PC-3 (cell line): ENCODE results near the gene FBXW10. TPM values are rescaled to one million over a fixed set of nuclear protein-coding genes. Genes with fewer than 3 reads are reported as not detected.
"Not testable (repeated sequence)": the region's sequence is repeated elsewhere in the genome, so short reads cannot be mapped to it uniquely, and the experiment has no call there.

ENCODE experiments used
- ATAC-seq: fragments of 200-7000 bp; cut with Tn5 transposase; 2 replicates; pipeline ENCODE4 v1.9.1; 2020; ENCODE audit warnings: mild to moderate bottlenecking, moderate library complexity
- BruUV-seq: library from RNA; stranded (reverse); fragments of 400-500 nt; replicated peaks from 2 replicates; lab custom pipeline; 2021; lab: Mats Ljungman, UMichigan
- CTCF ChIA-PET: fragments of 300-600 bp; sonication (Branson Sonifier 250); formaldehyde crosslinking; loops from one replicate; lab custom pipeline; 2022; ENCODE audit warnings: antibody characterized with exemption; lab: Charles Lee
- POLR2A ChIA-PET: fragments of 300-600 bp; sonication (Branson Sonifier 250); formaldehyde crosslinking; loops from one replicate; lab custom pipeline; 2022; ENCODE audit warnings: antibody characterized with exemption; ENCODE audit not compliant: unreplicated experiment; lab: Charles Lee
- DNase-seq: peaks from one replicate; pipeline ENCODE4 v3.0.0-alpha.2; 2015
- H2AFZ ChIP-seq: fragments of 300-600 bp; sonication (generic); 2 replicates; pipeline ENCODE4 v1.6.0; 2016; ENCODE audit warnings: antibody characterized with exemption, low read length
- H3F3A ChIP-seq: fragments of 300-600 bp; sonication (generic); one replicate; pipeline ENCODE4 v1.6.0; 2017; ENCODE audit warnings: antibody characterized with exemption, low read length, control low read depth, mild to moderate bottlenecking; ENCODE audit not compliant: unreplicated experiment
- H3K27ac ChIP-seq: fragments of 300-600 bp; sonication (generic); 2 replicates; pipeline ENCODE4 v1.5.1; 2016; ENCODE audit warnings: mild to moderate bottlenecking, low read length
- H3K27me3 ChIP-seq: fragments of 300-600 bp; sonication (generic); 2 replicates; pipeline ENCODE4 v1.6.1; 2016; ENCODE audit warnings: low read length, mixed read lengths
- H3K36me3 ChIP-seq: fragments of 300-600 bp; sonication (generic); 2 replicates; pipeline ENCODE4 v1.6.1; 2016; ENCODE audit warnings: low read depth, mixed run types, low read length, mixed read lengths
- H3K4me1 ChIP-seq: fragments of 300-600 bp; sonication (generic); 2 replicates; pipeline ENCODE4 v1.5.1; 2016; ENCODE audit warnings: low read length; ENCODE audit not compliant: insufficient read depth
- H3K4me2 ChIP-seq: fragments of 300-600 bp; sonication (generic); 2 replicates; pipeline ENCODE4 v1.6.0; 2016; ENCODE audit warnings: low read length
- H3K4me3 ChIP-seq: fragments of 300-600 bp; sonication (generic); 2 replicates; pipeline ENCODE4 v1.5.1; 2016; ENCODE audit warnings: mild to moderate bottlenecking, low read length, mixed read lengths
- H3K79me2 ChIP-seq: fragments of 300-600 bp; sonication (generic); 2 replicates; pipeline ENCODE4 v1.6.1; 2017; ENCODE audit warnings: low read length, mixed read lengths
- H3K9ac ChIP-seq: fragments of 300-600 bp; sonication (generic); 2 replicates; pipeline ENCODE4 v1.6.0; 2016; ENCODE audit warnings: mild to moderate bottlenecking, low read length
- H3K9me2 ChIP-seq: fragments of 300-600 bp; sonication (generic); replicated peaks from 2 replicates; pipeline ENCODE4 v1.6.1; 2016; ENCODE audit warnings: mixed run types, low read length, mixed read lengths
- H3K9me3 ChIP-seq: fragments of 300-600 bp; sonication (generic); 2 replicates; pipeline ENCODE4 v1.6.1; 2016; ENCODE audit warnings: low read length, mixed read lengths
- H4K20me1 ChIP-seq: fragments of 300-600 bp; sonication (generic); 2 replicates; pipeline ENCODE4 v1.6.1; 2016; ENCODE audit warnings: low read length, mixed read lengths
- intact Hi-C: fragments of 100-400 bp; cut with micrococcal nuclease; formaldehyde crosslinking; loops from 2 replicates; pipeline ENCODE4 v1.9.0; 2023
- total RNA-seq: library from RNA; depleted of rRNA; stranded (reverse); fragments of >200 nt; gene quantifications from 2 replicates; pipeline ENCODE4 v1.2.3, GENCODE V29; 2014
- TF ChIP-seq, protein P1 (sequence below): fragments of 300-600 bp; sonication (generic); conservative IDR thresholded peaks from 2 replicates; pipeline ENCODE4 v1.5.1; 2017; ENCODE audit warnings: antibody characterized with exemption, low read depth, mild to moderate bottlenecking, low read length

The FBXW10 gene
- total RNA-seq, 1 experiment from 2014 or later = 0.15 TPM

DNA sequence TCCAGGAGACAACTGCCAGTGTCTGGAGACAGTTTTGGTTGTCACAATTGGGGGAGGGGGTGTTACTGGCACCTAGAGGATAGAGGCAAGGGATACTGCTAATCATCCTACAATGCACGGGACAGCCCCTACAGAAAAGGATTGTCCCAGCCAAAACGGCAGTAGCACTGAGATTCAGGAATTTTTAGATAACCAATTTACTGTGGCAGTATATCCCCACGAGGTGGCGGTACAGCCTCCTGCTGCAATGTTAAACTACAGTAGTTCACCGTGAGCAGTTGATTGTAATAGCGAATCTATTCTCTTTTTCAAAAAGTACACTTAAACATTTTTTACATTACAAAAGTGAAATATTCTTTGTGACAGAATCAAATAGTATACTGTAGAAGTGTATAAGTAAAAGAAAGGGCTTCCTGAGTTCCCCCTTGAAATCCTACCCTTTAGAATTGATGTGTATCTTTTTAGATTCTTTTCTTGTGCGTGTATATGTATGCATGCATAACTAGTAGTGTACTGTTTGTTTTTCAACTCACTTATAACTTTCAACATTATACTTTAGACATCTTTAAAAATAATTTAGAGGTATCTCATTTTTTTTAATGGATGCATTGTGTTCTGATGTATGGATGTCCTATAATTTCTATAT, 31.4 kb upstream of the FBXW10 start:
- ATAC-seq = peak; percentile 70

DNA sequence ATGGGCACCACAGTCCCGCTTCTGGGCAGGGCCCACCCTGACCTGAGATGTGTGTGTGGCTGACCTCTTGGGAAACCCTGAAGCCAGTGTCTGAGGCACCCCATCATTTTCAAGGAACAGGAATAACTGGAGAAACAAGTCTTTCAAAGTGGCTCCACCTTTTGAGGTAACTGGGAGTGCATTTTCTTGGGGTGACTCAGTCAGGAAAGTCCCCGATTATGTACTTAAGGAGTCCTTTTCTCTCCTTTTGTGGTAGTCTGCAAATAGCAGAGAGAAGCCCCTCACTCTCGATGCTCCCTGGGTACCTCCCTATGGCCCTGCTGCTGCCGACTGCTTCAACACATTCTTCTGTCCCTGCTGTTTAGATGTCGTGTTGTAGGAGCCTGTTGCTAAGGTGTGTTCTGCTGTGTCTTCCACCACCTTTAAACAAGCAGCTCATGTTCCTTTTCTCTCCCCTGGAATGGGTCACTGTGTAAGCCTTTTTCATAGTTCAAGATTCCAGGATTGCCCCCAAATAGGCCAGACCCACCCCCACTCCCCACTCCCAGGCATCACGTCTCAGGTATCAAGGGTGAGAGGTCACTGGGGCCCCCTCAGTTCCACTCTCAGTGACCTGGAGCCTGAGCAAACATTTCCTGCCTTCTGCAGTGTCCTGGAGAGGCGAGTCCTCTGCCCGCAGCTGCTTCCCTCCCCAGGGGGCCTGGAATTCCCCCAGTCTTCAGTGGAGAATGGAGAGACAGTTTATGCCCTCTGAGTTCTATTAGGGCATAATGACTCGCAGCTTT, 25.0 kb upstream of the FBXW10 start:
- CTCF ChIA-PET = interaction anchor here (0.6 kb wide), 1 partner anchor 198 kb away, joined by 10 read pairs; no protein-coding TSS in a partner anchor
- intact Hi-C loops, H3K27me3 ChIP-seq, H3K4me3 ChIP-seq, H3K9me3 ChIP-seq, H3F3A ChIP-seq, H4K20me1 ChIP-seq, H3K9me2 ChIP-seq, H3K79me2 ChIP-seq, H3K36me3 ChIP-seq, POLR2A ChIA-PET, BruUV-seq: not testable (repeated sequence)
- Histone ChIP-seq H2AFZ (0 out of 2 replicates have a peak overlapping the region, but pooled peaks have one; percentile 12), H3K9ac (peak overlapping the region; percentile 26), H3K27ac (peak overlapping the region; percentile 76), H3K4me1 (peaks cover 20% of the 10 kb centered on the region), H3K4me2 (peak overlapping the region; percentile 39)
- peak; percentile 69 for DNase-seq
- ATAC-seq = peak; percentile 59

More for the DNA sequence above, 31.4 kb upstream of the FBXW10 start:
- H3K36me3 ChIP-seq, H3K79me2 ChIP-seq, POLR2A ChIA-PET, H3K9me3 ChIP-seq, H3K4me2 ChIP-seq, BruUV-seq, H3K9me2 ChIP-seq, H3K4me3 ChIP-seq, CTCF ChIA-PET, intact Hi-C loops, H3F3A ChIP-seq, H3K4me1 ChIP-seq, H3K27me3 ChIP-seq, H4K20me1 ChIP-seq, H3K9ac ChIP-seq, H2AFZ ChIP-seq, H3K27ac ChIP-seq: not testable (repeated sequence)
- TF ChIP-seq, protein P1, sequence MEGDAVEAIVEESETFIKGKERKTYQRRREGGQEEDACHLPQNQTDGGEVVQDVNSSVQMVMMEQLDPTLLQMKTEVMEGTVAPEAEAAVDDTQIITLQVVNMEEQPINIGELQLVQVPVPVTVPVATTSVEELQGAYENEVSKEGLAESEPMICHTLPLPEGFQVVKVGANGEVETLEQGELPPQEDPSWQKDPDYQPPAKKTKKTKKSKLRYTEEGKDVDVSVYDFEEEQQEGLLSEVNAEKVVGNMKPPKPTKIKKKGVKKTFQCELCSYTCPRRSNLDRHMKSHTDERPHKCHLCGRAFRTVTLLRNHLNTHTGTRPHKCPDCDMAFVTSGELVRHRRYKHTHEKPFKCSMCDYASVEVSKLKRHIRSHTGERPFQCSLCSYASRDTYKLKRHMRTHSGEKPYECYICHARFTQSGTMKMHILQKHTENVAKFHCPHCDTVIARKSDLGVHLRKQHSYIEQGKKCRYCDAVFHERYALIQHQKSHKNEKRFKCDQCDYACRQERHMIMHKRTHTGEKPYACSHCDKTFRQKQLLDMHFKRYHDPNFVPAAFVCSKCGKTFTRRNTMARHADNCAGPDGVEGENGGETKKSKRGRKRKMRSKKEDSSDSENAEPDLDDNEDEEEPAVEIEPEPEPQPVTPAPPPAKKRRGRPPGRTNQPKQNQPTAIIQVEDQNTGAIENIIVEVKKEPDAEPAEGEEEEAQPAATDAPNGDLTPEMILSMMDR = peak; percentile 44
- peak; percentile 76 for DNase-seq

DNA sequence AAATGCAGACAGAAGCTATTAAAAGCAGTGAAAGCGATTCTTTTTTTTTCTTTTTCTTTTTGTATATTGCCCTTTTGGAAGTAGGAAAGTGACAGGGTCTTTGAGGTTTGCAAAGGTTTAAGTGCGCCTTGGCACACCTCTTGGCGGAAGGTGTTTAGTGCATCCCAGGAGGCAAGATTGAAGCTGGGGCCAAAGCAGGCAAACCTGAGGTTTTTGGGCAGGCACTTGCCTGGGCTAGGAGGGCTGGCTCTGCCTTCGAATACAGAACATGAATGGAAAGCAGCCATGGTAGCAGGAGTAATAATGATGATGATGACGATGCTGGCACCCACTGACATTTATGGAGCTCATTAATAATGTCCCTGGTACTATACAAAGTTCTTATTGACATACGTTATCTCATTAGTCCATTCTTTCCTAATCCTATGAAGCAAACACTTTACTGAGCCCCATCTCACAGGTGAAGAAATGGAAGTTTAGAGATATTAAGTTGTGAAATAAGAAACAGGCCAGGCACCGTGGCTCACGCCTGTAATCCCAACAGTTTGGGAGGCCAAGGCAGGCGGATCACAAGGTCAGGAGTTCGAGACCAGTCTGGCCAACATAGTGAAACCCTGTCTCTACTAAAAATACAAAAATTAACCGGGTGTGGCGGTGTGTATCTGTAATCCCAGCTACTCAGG, 24.3 kb upstream of the FBXW10 start:
- H3K79me2 ChIP-seq, H4K20me1 ChIP-seq, H3K27me3 ChIP-seq, H3K9me2 ChIP-seq, BruUV-seq, ATAC-seq, H3K4me3 ChIP-seq, DNase-seq, intact Hi-C loops, H2AFZ ChIP-seq, POLR2A ChIA-PET, H3F3A ChIP-seq, H3K9me3 ChIP-seq, H3K36me3 ChIP-seq: not testable (repeated sequence)
- Histone ChIP-seq H3K27ac (peak overlapping the region; percentile 76), H3K4me1 (peaks cover 21% of the 10 kb centered on the region), H3K9ac (0 out of 2 replicates have a peak overlapping the region, but pooled peaks have one; percentile 26), H3K4me2 (peak overlapping the region; percentile 39)
- CTCF ChIA-PET = interaction anchor here (0.6 kb wide), 1 partner anchor 197 kb away, joined by 10 read pairs; no protein-coding TSS in a partner anchor

DNA sequence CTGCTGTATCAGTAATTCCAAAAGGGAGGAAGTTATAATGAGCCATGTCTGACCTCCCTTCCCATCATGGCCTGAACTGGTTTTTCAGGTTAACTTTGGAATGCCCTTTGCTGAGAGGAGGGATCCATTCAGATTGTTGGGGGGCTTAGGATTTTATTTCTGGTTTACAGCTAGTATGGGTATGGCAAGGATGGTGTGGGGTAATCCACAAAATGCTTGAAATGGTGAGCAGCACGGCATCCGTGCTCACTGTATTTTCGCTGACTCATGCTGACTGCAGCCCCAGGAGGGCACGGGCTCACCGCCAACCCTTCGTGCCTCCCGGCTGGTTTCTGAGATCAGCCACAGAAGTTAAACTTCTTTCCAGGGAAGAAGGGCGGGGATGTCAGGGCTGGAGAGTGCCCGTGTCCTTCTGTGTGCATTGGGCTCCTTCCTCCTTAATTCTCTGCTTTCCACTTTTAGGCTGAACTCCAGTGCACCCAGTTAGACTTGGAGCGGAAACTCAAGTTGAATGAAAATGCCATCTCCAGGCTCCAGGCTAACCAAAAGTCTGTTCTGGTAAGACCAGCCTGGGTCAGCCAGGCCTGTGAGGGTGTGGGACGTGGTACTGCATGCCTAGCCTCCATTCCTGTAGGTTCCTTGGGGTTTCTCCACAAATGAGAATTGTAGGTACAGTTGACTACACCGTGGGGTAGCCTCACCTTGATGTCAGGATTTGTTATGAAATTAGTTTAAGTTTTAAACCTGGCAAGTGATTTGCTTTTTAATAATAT, 21.9 kb upstream of the FBXW10 start:
- H3K9ac ChIP-seq, H4K20me1 ChIP-seq, H3K36me3 ChIP-seq, CTCF ChIA-PET, H2AFZ ChIP-seq, POLR2A ChIA-PET, H3K27me3 ChIP-seq, H3K79me2 ChIP-seq, H3K4me3 ChIP-seq, H3F3A ChIP-seq, DNase-seq, intact Hi-C loops, H3K9me2 ChIP-seq, H3K9me3 ChIP-seq: not testable (repeated sequence)
- peak overlapping the region; percentile 26; the same call in 1 of the 2 replicates for H3K4me2 ChIP-seq
- ATAC-seq = peak; percentile 79
- peak overlapping the region; percentile 66 for H3K27ac ChIP-seq
- TSS peak; percentile 67 for BruUV-seq
- H3K4me1 ChIP-seq = peaks cover 21% of the 10 kb centered on the region

DNA sequence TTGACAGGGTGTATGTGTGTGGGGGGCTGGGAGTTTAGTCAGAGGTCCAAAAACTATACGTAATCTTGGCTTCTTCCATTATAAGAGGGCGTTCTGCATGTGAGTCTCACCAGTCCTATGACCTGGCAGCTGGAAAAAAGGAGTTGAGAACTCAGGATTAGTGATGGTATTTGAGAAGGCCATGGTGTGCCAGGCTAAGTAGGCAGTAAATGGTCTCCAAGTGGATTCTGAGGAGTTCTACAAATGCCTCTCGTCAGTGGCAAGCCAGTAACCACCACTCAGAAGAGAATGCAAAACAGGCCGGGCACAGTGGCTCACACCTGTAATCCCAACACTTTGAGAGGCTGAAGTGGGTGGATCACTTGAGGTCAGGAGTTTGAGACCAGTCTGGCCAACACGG, 21.2 kb upstream of the FBXW10 start:
- H3F3A ChIP-seq, DNase-seq, ATAC-seq, H3K79me2 ChIP-seq, H4K20me1 ChIP-seq, H3K9me3 ChIP-seq, H2AFZ ChIP-seq, H3K27me3 ChIP-seq, BruUV-seq, H3K36me3 ChIP-seq, H3K4me3 ChIP-seq, H3K9me2 ChIP-seq, POLR2A ChIA-PET, H3K9ac ChIP-seq, CTCF ChIA-PET, intact Hi-C loops: not testable (repeated sequence)
- H3K4me1 ChIP-seq = peaks cover 21% of the 10 kb centered on the region
- H3K27ac ChIP-seq = 0 out of 2 replicates have a peak overlapping the region, but pooled peaks have one; percentile 29
- H3K4me2 ChIP-seq = peak overlapping the region; percentile 26; the same call in 1 of the 2 replicates
